Motor neuron (in vitro differentiated cells): ENCODE results near the gene TRIL. TPM values are rescaled to one million over a fixed set of nuclear protein-coding genes. Genes with fewer than 3 reads are reported as not detected.

ENCODE experiments used
- ATAC-seq, 8 experiments: fragments of 200-7000 bp; cut with Tn5 transposase; replicated peaks in 6 of 8; 2 replicates each; pipeline ENCODE4 v1.8.0; 2021; ENCODE audit warnings: mild to moderate bottlenecking in 8 of 8, moderate library complexity in 8 of 8
- H3K27ac ChIP-seq, 2 donors: fragments of 250-450 bp; sonication (Bioruptor Pico); 2 replicates each; pipeline ENCODE4 v1.9.0; 2021; ENCODE audit warnings: antibody characterized with exemption in 2 of 2, mild to moderate bottlenecking in 2 of 2, moderate library complexity in 1 of 2
- H3K4me1 ChIP-seq, 2 donors: fragments of 250-450 bp; sonication (Bioruptor Pico); replicated peaks in 1 of 2; 2 replicates each; pipeline ENCODE4 v1.6.1; 2021; ENCODE audit warnings: antibody characterized with exemption in 2 of 2, mild to moderate bottlenecking in 2 of 2, moderate library complexity in 1 of 2
- H3K4me3 ChIP-seq, 5 donors: fragments of 250-450 bp; sonication (Bioruptor Pico); 2 replicates each; pipeline ENCODE4 v1.9.0; 2021; ENCODE audit warnings: antibody characterized with exemption in 5 of 5, mild to moderate bottlenecking in 5 of 5, moderate library complexity in 4 of 5
- WGBS, 10 experiments: fragments of 450-650 bp; shearing (Covaris generic); methylation state at CpG; one replicate each; pipeline ENCODE4 v1.0.0; 2022; 5-methylcytosine and 5-hydroxymethylcytosine counted together
- in situ Hi-C, 9 experiments: fragments of 400-800 bp; cut with MboI; loops; one replicate each; pipeline ENCODE4 v1.15.0; 2021; ENCODE audit warnings: low sequenced_read_pairs in 9 of 9, low pct_unique_long_range_greater_than_20kb in 2 of 9; ENCODE audit not compliant: unreplicated experiment in 9 of 9
- total RNA-seq, 8 experiments: library from RNA; unstranded; fragments of 300-600 nt; gene quantifications; 2 replicates each; pipeline versions ENCODE4 v1.2.3 to v1.2.4, GENCODE V29; 2022

Gene TRIL
- total RNA-seq, 8 experiments from 2014 or later = 0.31 to 6.1 (median 0.78) TPM

- in situ Hi-C loops = loop anchor here in 1 of 9 experiments (10.0 kb wide), 1 partner anchor 150 kb away; no protein-coding TSS in a partner anchor
- no peak overlapping the region for H3K27ac ChIP-seq
- peaks cover 0 to 6% of the 10 kb centered on the region in 2 donors for H3K4me1 ChIP-seq
- ATAC-seq = no peak
- no peak overlapping the region for H3K4me3 ChIP-seq
- WGBS, 10 experiments = 23 to 90% (median 60%) methylated on average over 2 to 5 of the region's 5 CpGs
Observed at GRCh38 chr7:28954946-28955345, 3.2 kb downstream of the TRIL start.

- ATAC-seq = no peak
- in situ Hi-C loops = loop anchor here in 1 of 9 experiments (10.0 kb wide), 1 partner anchor 150 kb away; no protein-coding TSS in a partner anchor
- Histone ChIP-seq H3K4me1 (peaks cover 0 to 6% of the 10 kb centered on the region in 2 donors), H3K27ac (no peak overlapping the region), H3K4me3 (no peak overlapping the region)
Observed at GRCh38 chr7:28954471-28954870, 3.7 kb downstream of the TRIL start.

GRCh38 chr7:28953633-28954032 lies 4.5 kb downstream of the TRIL start:
- in situ Hi-C loops = loop anchor here in 1 of 9 experiments (10.0 kb wide), 1 partner anchor 151 kb away; no protein-coding TSS in a partner anchor
- 0 to 100% (median 57%) methylated on average over 1 to 4 of the region's 4 CpGs; no CpG with 5 or more reads in 3 of the 10 experiments for WGBS, 10 experiments
- no peak overlapping the region for H3K27ac ChIP-seq

GRCh38 chr7:28942168-28942567 lies 16.0 kb downstream of the TRIL start:
- Histone ChIP-seq H3K4me3 (no peak overlapping the region), H3K27ac (no peak overlapping the region), H3K4me1 (peaks cover 38 to 48% of the 10 kb centered on the region in 2 donors)
- WGBS, 10 experiments = 47 to 100% (median 79%) methylated on average over 1 to 3 of the region's 3 CpGs; no CpG with 5 or more reads in 2 of the 10 experiments
- in situ Hi-C loops = loop anchor here in 4 of 9 experiments (25.0 kb wide), 2 partner anchors 445 to 470 kb away; no protein-coding TSS in a partner anchor
- ATAC-seq = peak in 1 of 8 experiments; percentile 32

More at GRCh38 chr7:28953633-28954032, 4.5 kb downstream of the TRIL start:
- H3K4me3 ChIP-seq = no peak overlapping the region
- H3K4me1 ChIP-seq = peaks cover 0 to 6% of the 10 kb centered on the region in 2 donors
- no peak for ATAC-seq

GRCh38 chr7:28941633-28942032 lies 16.5 kb downstream of the TRIL start:
- peak in 4 of 8 experiments; percentile 20 to 45 (median 22) for ATAC-seq
- H3K4me3 ChIP-seq = no peak overlapping the region
- 40 to 100% (median 76%) methylated on average over 1 to 5 of the region's 5 CpGs; no CpG with 5 or more reads in 2 of the 10 experiments for WGBS, 10 experiments
- H3K27ac ChIP-seq = peak overlapping the region; percentile 18 to 44
- H3K4me1 ChIP-seq = peaks cover 38 to 48% of the 10 kb centered on the region in 2 donors
- in situ Hi-C loops = loop anchor here in 4 of 9 experiments (25.0 kb wide), 2 partner anchors 446 to 471 kb away; no protein-coding TSS in a partner anchor

- peak in 5 of 8 experiments; percentile 29 to 52 (median 39) for ATAC-seq
- peaks cover 38 to 48% of the 10 kb centered on the region in 2 donors for H3K4me1 ChIP-seq
- in situ Hi-C loops = loop anchor here in 4 of 9 experiments (25.0 kb wide), 2 partner anchors 446 to 471 kb away; no protein-coding TSS in a partner anchor
- no peak overlapping the region for H3K4me3 ChIP-seq
- WGBS, 10 experiments = 64 to 87% (median 72%) methylated on average over 4 to 11 of the region's 11 CpGs; no CpG with 5 or more reads in 1 of the 10 experiments
- peak overlapping the region; percentile 18 to 44 for H3K27ac ChIP-seq
Observed at GRCh38 chr7:28940741-28941384, 17.3 kb downstream of the TRIL start.

- in situ Hi-C loops = loop anchor here in 4 of 9 experiments (25.0 kb wide), 2 partner anchors 447 to 472 kb away; no protein-coding TSS in a partner anchor
- Histone ChIP-seq H3K27ac (peak overlapping the region in 1 of 2 donors; percentile 28), H3K4me3 (no peak overlapping the region), H3K4me1 (peaks cover 38 to 48% of the 10 kb centered on the region in 2 donors)
- WGBS, 10 experiments = 9 to 100% (median 67%) methylated on average over 1 to 7 of the region's 7 CpGs
- peak in 7 of 8 experiments; percentile 22 to 80 (median 63) for ATAC-seq
Observed at GRCh38 chr7:28939844-28940544, 18.1 kb downstream of the TRIL start.

GRCh38 chr7:28939367-28939766 lies 18.8 kb downstream of the TRIL start:
- Histone ChIP-seq H3K4me3 (no peak overlapping the region), H3K4me1 (peaks cover 38 to 48% of the 10 kb centered on the region in 2 donors), H3K27ac (no peak overlapping the region)
- ATAC-seq = peak in 5 of 8 experiments; percentile 62 to 79 (median 74)
- 11 to 72% (median 30%) methylated on average over 1 to 5 of the region's 5 CpGs; no CpG with 5 or more reads in 3 of the 10 experiments for WGBS, 10 experiments
- in situ Hi-C loops = loop anchor here in 4 of 9 experiments (25.0 kb wide), 2 partner anchors 448 to 473 kb away; no protein-coding TSS in a partner anchor

GRCh38 chr7:28937619-28938018 lies 20.5 kb downstream of the TRIL start:
- Histone ChIP-seq H3K27ac (no peak overlapping the region), H3K4me3 (no peak overlapping the region), H3K4me1 (peaks cover 46 to 47% of the 10 kb centered on the region in 2 donors)
- ATAC-seq = no peak
- in situ Hi-C loops = loop anchor here in 4 of 9 experiments (25.0 kb wide), 2 partner anchors 450 to 475 kb away; no protein-coding TSS in a partner anchor
- WGBS, 10 experiments = 0 to 100% (median 93%) methylated on average over 1 to 4 of the region's 7 CpGs; no CpG with 5 or more reads in 4 of the 10 experiments

- no peak for ATAC-seq
- Histone ChIP-seq H3K4me3 (no peak overlapping the region), H3K4me1 (peaks cover 42 to 45% of the 10 kb centered on the region in 2 donors), H3K27ac (no peak overlapping the region)
- 9 to 80% (median 59%) methylated on average over 1 to 6 of the region's 6 CpGs; no CpG with 5 or more reads in 2 of the 10 experiments for WGBS, 10 experiments
- in situ Hi-C loops = loop anchor here in 4 of 9 experiments (25.0 kb wide), 2 partner anchors 450 to 475 kb away; no protein-coding TSS in a partner anchor
Observed at GRCh38 chr7:28937103-28937502, 21.0 kb downstream of the TRIL start.

GRCh38 chr7:28933846-28934320 lies 24.2 kb downstream of the TRIL start:
- in situ Hi-C loops = loop anchor here in 4 of 9 experiments (25.0 kb wide), 2 partner anchors 453 to 478 kb away; no protein-coding TSS in a partner anchor
- 60 to 100% (median 87%) methylated on average over 1 to 2 of the region's 2 CpGs; no CpG with 5 or more reads in 2 of the 10 experiments for WGBS, 10 experiments
- no peak overlapping the region for H3K27ac ChIP-seq
- peaks cover 10 to 12% of the 10 kb centered on the region in 2 donors for H3K4me1 ChIP-seq
- no peak for ATAC-seq
- H3K4me3 ChIP-seq = no peak overlapping the region

GRCh38 chr7:28931565-28931964 lies 26.6 kb downstream of the TRIL start:
- in situ Hi-C loops = loop anchor here in 4 of 9 experiments (25.0 kb wide), 2 partner anchors 456 to 481 kb away; no protein-coding TSS in a partner anchor
- ATAC-seq = no peak
- Histone ChIP-seq H3K27ac (no peak overlapping the region), H3K4me1 (peaks cover 6 to 8% of the 10 kb centered on the region in 2 donors), H3K4me3 (no peak overlapping the region)
- 46 to 100% (median 62%) methylated on average over 2 to 3 of the region's 3 CpGs for WGBS, 10 experiments
